ENCODE data around the gene RNH1.

DNA sequence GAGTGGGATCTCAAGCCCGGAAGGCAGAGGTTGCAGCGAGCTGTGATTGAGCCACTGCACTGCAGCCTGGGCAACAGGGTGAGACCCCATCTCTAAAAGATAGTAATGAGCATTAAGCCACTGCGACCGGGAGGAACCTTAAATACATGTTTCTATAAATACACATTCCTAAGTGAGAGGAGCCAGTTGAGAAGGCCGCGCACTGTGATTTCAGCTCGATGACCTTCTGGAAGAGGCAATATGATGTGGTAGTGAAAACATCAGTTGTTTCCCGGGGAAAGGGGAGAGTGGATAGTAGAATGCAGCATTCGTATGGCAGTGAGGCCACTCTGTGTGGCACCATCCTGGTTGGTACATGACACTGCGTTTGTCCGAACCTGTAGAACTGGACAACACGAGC is 39.0 kb downstream of the RNH1 start:
- TF ChIP-seq POLR2A (IDR thresholded peaks at IDR 0.05) (no peak), POLR2AphosphoS5 (IDR thresholded peaks at IDR 0.05) (no peak), EP300 (IDR thresholded peaks at IDR 0.05) (no peak)
- TF ChIP-seq, protein P1, sequence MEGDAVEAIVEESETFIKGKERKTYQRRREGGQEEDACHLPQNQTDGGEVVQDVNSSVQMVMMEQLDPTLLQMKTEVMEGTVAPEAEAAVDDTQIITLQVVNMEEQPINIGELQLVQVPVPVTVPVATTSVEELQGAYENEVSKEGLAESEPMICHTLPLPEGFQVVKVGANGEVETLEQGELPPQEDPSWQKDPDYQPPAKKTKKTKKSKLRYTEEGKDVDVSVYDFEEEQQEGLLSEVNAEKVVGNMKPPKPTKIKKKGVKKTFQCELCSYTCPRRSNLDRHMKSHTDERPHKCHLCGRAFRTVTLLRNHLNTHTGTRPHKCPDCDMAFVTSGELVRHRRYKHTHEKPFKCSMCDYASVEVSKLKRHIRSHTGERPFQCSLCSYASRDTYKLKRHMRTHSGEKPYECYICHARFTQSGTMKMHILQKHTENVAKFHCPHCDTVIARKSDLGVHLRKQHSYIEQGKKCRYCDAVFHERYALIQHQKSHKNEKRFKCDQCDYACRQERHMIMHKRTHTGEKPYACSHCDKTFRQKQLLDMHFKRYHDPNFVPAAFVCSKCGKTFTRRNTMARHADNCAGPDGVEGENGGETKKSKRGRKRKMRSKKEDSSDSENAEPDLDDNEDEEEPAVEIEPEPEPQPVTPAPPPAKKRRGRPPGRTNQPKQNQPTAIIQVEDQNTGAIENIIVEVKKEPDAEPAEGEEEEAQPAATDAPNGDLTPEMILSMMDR (IDR thresholded peaks at IDR 0.05): no peak
